Head of caudate nucleus (tissue), 42 donors: ENCODE data around the gene COQ8A.

ENCODE experiments used
- DNase-seq, 42 donors: peaks; one replicate each; pipeline versions ENCODE4 v3.0.0 to v3.0.0-alpha.2; 2020 to 2021; ENCODE audit warnings: mixed read lengths in 7 of 42
- intact Hi-C: fragments of 100-400 bp; cut with DNase I; formaldehyde crosslinking; loops from one replicate; pipeline ENCODE4 v1.15.0; 2022

COQ8A gene

DNA sequence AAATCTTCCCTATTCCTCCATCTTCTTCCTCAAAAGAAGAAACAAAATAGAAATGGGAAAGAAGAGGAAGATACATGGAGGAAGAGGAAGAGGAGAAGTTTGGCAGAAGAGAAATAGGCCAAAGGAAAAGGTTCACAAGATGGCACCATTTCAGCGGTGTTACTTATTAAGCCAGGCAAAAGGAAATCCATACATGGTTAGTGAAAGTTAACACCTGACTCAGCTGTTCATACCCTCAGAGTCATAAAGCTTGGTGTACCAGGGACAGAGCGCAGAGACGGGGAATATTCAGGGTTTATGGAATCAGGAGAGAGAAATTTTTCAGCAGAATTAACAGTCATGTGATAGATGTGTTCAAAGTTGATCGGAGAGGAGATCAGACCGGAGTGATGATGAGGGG is 70.6 kb downstream of the COQ8A start:
- no peak for DNase-seq

DNA sequence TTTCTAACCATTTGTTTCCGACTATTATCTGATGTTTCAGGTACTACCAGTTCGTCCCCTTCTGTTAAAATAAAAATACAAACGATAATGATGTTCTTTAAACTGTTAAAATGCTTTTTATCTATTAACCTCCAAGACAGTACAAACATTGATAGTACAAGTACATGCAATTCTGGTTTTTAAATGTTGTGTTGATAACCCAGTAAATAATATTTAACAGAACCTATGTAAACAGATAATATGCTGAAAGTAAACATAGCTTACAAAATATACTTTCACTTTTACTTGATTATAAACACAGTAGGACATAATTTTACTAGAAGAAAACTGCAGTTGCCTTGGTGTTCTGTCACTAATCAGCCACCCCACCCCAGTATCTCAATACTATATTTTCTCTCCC is 76.9 kb downstream of the COQ8A start:
- intact Hi-C loops: no loop called here
- no peak for DNase-seq

More for the DNA sequence above, 70.6 kb downstream of the COQ8A start:
- intact Hi-C loops: no loop called here

DNA sequence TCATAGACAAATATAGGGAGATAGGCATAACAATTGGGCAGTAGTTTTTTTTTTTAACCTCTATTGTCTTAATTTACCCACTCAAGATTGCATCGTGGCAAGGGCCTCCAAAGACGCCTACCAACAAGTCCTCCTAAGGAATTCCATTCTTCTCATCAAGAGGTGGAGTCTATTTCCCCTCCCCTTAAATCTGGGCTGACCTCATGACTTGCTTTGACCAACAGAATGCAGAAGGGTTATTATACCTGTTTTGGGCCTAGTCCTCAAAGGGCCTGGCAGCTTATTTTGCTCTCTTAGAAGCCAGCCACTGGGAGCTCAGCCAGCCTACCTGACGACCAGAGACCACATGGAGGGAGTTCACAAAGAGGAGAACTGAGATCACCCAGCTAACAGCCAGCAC is 92.3 kb downstream of the COQ8A start:
- intact Hi-C loops: no loop called here
- DNase-seq: no peak

DNA sequence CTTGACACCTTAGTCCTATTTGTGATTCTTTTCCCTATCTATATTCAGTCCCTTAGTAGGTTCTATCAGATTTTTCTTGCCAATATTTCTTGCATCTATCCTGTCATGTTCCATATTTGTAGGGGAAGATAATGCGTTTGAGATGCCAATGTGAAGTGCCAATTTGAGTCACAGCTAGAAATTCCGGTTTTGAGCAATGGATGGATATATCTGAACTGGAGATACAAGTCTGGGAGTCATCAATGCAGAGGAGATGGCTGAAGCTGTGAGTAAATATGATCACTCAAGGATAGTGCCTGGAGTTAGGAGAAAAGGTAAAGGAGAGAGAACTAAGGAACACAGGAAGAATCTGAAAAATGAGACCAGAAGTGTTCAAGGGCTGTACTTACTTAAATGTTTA is 93.8 kb downstream of the COQ8A start:
- no peak for DNase-seq
- intact Hi-C loops: no loop called here

DNA sequence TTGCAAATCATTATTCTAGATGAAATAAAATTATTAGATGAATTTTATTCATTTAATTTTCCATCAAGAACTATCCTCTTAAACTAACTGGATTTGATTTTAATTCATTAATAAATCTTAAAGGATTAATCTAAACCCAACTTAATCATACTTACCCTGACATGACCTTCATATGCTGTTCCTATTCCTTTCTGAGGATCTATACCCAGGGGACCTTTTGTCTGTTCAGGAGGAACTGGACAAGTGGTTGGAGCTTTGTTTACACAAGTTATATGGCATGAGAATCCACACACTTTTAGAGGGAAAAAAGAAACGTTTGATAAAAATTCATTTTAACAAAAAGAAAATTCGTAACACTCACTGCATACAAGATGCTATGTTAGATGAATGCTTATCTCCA is 95.2 kb downstream of the COQ8A start:
- intact Hi-C loops: no loop called here
- DNase-seq: no peak

DNA sequence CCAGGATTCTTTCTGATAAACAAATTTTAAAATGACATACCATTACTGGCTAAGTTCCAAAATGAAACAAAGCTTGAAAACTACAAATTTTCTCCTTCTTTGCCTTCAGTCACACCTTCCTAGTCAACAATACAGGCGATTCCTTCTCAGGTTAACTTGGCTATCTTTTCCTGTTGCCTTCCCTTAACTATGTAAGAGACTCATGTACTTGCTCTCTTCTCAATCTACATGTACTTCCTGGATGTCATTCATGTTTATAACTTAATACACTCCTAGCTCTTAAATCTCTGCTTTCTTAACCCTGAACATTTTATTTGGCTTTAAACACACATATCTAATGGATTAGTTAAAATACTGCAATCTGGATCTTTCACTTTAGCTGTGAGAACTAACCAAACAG is 97.0 kb downstream of the COQ8A start:
- intact Hi-C loops: no loop called here
- DNase-seq: no peak
